Osteoblast (primary cell): ENCODE results near the gene PPFIA1. TPM values are rescaled to one million over a fixed set of nuclear protein-coding genes. Genes with fewer than 3 reads are reported as not detected.

Source experiments
- DNase-seq: peaks from one replicate; pipeline ENCODE4 v3.0.0; 2011; ENCODE audit warnings: low spot score, mixed read lengths; ENCODE audit not compliant: insufficient read length; ENCODE audit errors: missing footprints
- H2AFZ ChIP-seq: 2 replicates; pipeline ENCODE4 v1.6.0; 2011; ENCODE audit warnings: mild to moderate bottlenecking, low read length
- H3K27ac ChIP-seq: 2 replicates; pipeline ENCODE4 v1.5.1; 2011; ENCODE audit warnings: mild to moderate bottlenecking, low read depth, low read length, moderate library complexity
- H3K27me3 ChIP-seq: 2 replicates; pipeline ENCODE4 v1.6.0; 2012; ENCODE audit warnings: mild to moderate bottlenecking, control low read depth, inconsistent platforms, low read length, moderate library complexity; ENCODE audit not compliant: insufficient read depth
- H3K36me3 ChIP-seq: 2 replicates; pipeline ENCODE4 v1.5.1; 2011; ENCODE audit warnings: mild to moderate bottlenecking, low read length, control low read depth, moderate library complexity; ENCODE audit not compliant: insufficient read depth
- H3K4me1 ChIP-seq: 2 replicates; pipeline ENCODE4 v1.5.1; 2011; ENCODE audit warnings: mild to moderate bottlenecking, low read length, control low read depth, moderate library complexity; ENCODE audit not compliant: insufficient read depth
- H3K4me2 ChIP-seq: 2 replicates; pipeline ENCODE4 v1.6.0; 2011; ENCODE audit warnings: mild to moderate bottlenecking, low read length; ENCODE audit not compliant: insufficient read depth
- H3K4me3 ChIP-seq: fragments of 200-600 bp; sonication (generic); 3 replicates; pipeline ENCODE4 v1.5.1; 2012; ENCODE audit warnings: mild to moderate bottlenecking, low read length, inconsistent platforms; ENCODE audit not compliant: insufficient read depth
- H3K79me2 ChIP-seq: 2 replicates; pipeline ENCODE4 v1.6.0; 2012; ENCODE audit warnings: mild to moderate bottlenecking, low read length, control low read depth, inconsistent platforms; ENCODE audit not compliant: insufficient read depth
- H3K9me3 ChIP-seq: 2 replicates; pipeline ENCODE4 v1.5.1; 2011; ENCODE audit warnings: low read depth, low read length, control low read depth
- H4K20me1 ChIP-seq: 2 replicates; pipeline ENCODE4 v1.6.0; 2012; ENCODE audit warnings: mild to moderate bottlenecking, low read length, control low read depth; ENCODE audit not compliant: insufficient read depth
- CTCF ChIP-seq: IDR thresholded peaks from 2 replicates; pipeline ENCODE4 v1.5.1; 2011; ENCODE audit warnings: mild to moderate bottlenecking, low read depth, low read length, moderate library complexity; ENCODE audit errors: extremely low read depth
- total RNA-seq: library from RNA; depleted of rRNA; stranded (reverse); fragments of >200 nt; gene quantifications from 2 replicates; pipeline ENCODE4 v1.2.3, GENCODE V29; 2012

PPFIA1 gene
- total RNA-seq, 1 donor: 110 TPM

- Histone ChIP-seq H4K20me1 (peaks cover 41% of the 10 kb centered on the region), H3K9me3 (no peaks in the 10 kb centered on the region), H3K27me3 (no peaks in the 10 kb centered on the region), H3K27ac (no peak overlapping the region), H3K4me1 (peaks cover 19% of the 10 kb centered on the region), H2AFZ (no peak overlapping the region), H3K79me2 (peaks cover 90% of the 10 kb centered on the region), H3K36me3 (peaks cover 27% of the 10 kb centered on the region), H3K4me3 (no peak overlapping the region), H3K4me2 (no peak overlapping the region)
- no peak for TF ChIP-seq CTCF
- no peak for DNase-seq
Observed at GRCh38 chr11:70278994-70279393, 8.5 kb downstream of the PPFIA1 start.

GRCh38 chr11:70281156-70281609 lies 10.7 kb downstream of the PPFIA1 start:
- Histone ChIP-seq H4K20me1 (peaks cover 37% of the 10 kb centered on the region), H3K9me3 (no peaks in the 10 kb centered on the region), H3K4me1 (peaks cover 19% of the 10 kb centered on the region), H3K27me3 (no peaks in the 10 kb centered on the region), H3K27ac (peak overlapping the region; percentile 83), H3K79me2 (peaks cover 88% of the 10 kb centered on the region), H2AFZ (peak overlapping the region; percentile 36), H3K4me2 (peak overlapping the region; percentile 53), H3K36me3 (peaks cover 29% of the 10 kb centered on the region), H3K4me3 (no peak overlapping the region)
- DNase-seq: peak; percentile 95
- peak; percentile 52 for TF ChIP-seq CTCF

GRCh38 chr11:70282012-70282411 lies 11.5 kb downstream of the PPFIA1 start:
- Histone ChIP-seq H3K27ac (peak overlapping the region; percentile 83), H3K9me3 (no peaks in the 10 kb centered on the region), H3K4me3 (no peak overlapping the region), H3K36me3 (peaks cover 33% of the 10 kb centered on the region), H3K4me2 (no peak overlapping the region), H3K79me2 (peaks cover 86% of the 10 kb centered on the region), H2AFZ (no peak overlapping the region), H4K20me1 (peaks cover 41% of the 10 kb centered on the region), H3K4me1 (peaks cover 19% of the 10 kb centered on the region), H3K27me3 (no peaks in the 10 kb centered on the region)
- peak; percentile 17 for TF ChIP-seq CTCF
- no peak for DNase-seq

- Histone ChIP-seq H3K4me1 (no peaks in the 10 kb centered on the region), H2AFZ (no peak overlapping the region), H3K36me3 (peaks cover 36% of the 10 kb centered on the region), H3K4me2 (no peak overlapping the region), H4K20me1 (peaks cover 29% of the 10 kb centered on the region), H3K79me2 (peaks cover 82% of the 10 kb centered on the region), H3K27ac (no peak overlapping the region), H3K27me3 (no peaks in the 10 kb centered on the region), H3K9me3 (no peaks in the 10 kb centered on the region), H3K4me3 (no peak overlapping the region)
- no peak for DNase-seq
- TF ChIP-seq CTCF: no peak
Observed at GRCh38 chr11:70288721-70289120, 18.2 kb downstream of the PPFIA1 start.
